HG03378 (cell line): ENCODE measurements around the gene BICDL1.

Experiments used
- ATAC-seq: cut with Tn5 transposase; IDR thresholded peaks from one replicate; pipeline ENCODE4 v1.9.1; 2021; ENCODE audit warnings: mild to moderate bottlenecking, moderate library complexity; ENCODE audit not compliant: unreplicated experiment

Gene BICDL1

GRCh38 chr12:120048263-120048662 lies 59.2 kb downstream of the BICDL1 start:
- no peak for ATAC-seq

- ATAC-seq = no peak
These were observed 60.4 kb downstream of the BICDL1 start for GRCh38 chr12:120049426-120049825.

GRCh38 chr12:120051535-120051934 lies 62.5 kb downstream of the BICDL1 start:
- ATAC-seq = no peak

GRCh38 chr12:120054293-120054692 lies 65.3 kb downstream of the BICDL1 start:
- no peak for ATAC-seq

GRCh38 chr12:120055231-120056000 lies 66.4 kb downstream of the BICDL1 start:
- ATAC-seq = no peak

- ATAC-seq = no peak
These were observed 67.7 kb downstream of the BICDL1 start for GRCh38 chr12:120056739-120057138.

- no peak for ATAC-seq
These were observed 71.2 kb downstream of the BICDL1 start for GRCh38 chr12:120060196-120060595.

GRCh38 chr12:120060717-120061116 lies 71.7 kb downstream of the BICDL1 start:
- ATAC-seq = no peak

- ATAC-seq = no peak
These were observed 72.7 kb downstream of the BICDL1 start for GRCh38 chr12:120061575-120062214.

- no peak for ATAC-seq
These were observed 74.0 kb downstream of the BICDL1 start for GRCh38 chr12:120062976-120063579.

- ATAC-seq = no peak
These were observed 75.3 kb downstream of the BICDL1 start for GRCh38 chr12:120064054-120064940.

GRCh38 chr12:120065472-120065871 lies 76.4 kb downstream of the BICDL1 start:
- ATAC-seq = no peak

GRCh38 chr12:120066341-120066740 lies 77.3 kb downstream of the BICDL1 start:
- ATAC-seq = no peak

- ATAC-seq = no peak
These were observed 78.2 kb downstream of the BICDL1 start for GRCh38 chr12:120067084-120067869.

GRCh38 chr12:120067901-120068300 lies 78.9 kb downstream of the BICDL1 start:
- ATAC-seq = no peak

- ATAC-seq = no peak
These were observed 80.2 kb downstream of the BICDL1 start for GRCh38 chr12:120069278-120069677.

- ATAC-seq = no peak
These were observed 82.5 kb downstream of the BICDL1 start for GRCh38 chr12:120071493-120072020.

- ATAC-seq = no peak
These were observed 83.6 kb downstream of the BICDL1 start for GRCh38 chr12:120072472-120073249.

- no peak for ATAC-seq
These were observed 86.1 kb downstream of the BICDL1 start for GRCh38 chr12:120075034-120075616.
